Ovary (tissue), 3 donors: Measurements from ENCODE around the gene GOLGA5.

ENCODE experiments used
- EP300 ChIP-seq: sonication (generic); formaldehyde crosslinking; IDR thresholded peaks from one replicate; pipeline ENCODE4 v1.6.1; 2017; ENCODE audit warnings: antibody characterized with exemption
- TF ChIP-seq, protein P1 (sequence below), 3 donors: fragments of 450-650 bp in 2 of 3; fragments of 200-600 bp in 1 of 3; IDR thresholded peaks; one replicate each; pipeline versions ENCODE4 v1.5.1 to v1.8.0; 2016 to 2022; ENCODE audit warnings: antibody characterized with exemption in 3 of 3, mild to moderate bottlenecking in 1 of 3
- donor health status: DM: no; HTN: no; CAD: no.

DNA sequence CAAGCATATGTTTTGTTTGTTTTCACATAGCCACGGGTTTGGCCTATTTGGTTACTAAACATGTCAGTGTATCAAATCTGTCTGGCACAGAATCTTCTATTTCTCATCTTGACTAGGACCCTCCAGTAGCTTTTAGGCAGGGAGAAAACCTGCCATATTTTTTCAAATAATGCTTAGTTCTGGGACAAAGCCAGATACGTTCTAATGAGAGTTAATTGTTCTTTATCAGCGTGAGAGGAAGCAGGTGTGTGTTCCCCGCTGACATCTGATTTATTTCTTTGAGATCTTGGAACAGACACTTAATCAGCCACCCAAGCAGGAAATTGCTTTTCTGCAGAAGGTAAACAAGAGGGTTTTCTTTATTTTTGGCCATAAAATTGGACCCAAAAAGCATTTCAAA is 54.8 kb downstream of the GOLGA5 start:
- TF ChIP-seq EP300 = no peak
- TF ChIP-seq, protein P1, sequence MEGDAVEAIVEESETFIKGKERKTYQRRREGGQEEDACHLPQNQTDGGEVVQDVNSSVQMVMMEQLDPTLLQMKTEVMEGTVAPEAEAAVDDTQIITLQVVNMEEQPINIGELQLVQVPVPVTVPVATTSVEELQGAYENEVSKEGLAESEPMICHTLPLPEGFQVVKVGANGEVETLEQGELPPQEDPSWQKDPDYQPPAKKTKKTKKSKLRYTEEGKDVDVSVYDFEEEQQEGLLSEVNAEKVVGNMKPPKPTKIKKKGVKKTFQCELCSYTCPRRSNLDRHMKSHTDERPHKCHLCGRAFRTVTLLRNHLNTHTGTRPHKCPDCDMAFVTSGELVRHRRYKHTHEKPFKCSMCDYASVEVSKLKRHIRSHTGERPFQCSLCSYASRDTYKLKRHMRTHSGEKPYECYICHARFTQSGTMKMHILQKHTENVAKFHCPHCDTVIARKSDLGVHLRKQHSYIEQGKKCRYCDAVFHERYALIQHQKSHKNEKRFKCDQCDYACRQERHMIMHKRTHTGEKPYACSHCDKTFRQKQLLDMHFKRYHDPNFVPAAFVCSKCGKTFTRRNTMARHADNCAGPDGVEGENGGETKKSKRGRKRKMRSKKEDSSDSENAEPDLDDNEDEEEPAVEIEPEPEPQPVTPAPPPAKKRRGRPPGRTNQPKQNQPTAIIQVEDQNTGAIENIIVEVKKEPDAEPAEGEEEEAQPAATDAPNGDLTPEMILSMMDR (IDR thresholded peaks at IDR 0.05) = no peak
